HepG2 (cell line): ENCODE measurements around the gene DOHH. TPM values are rescaled to one million over a fixed set of nuclear protein-coding genes. Genes with fewer than 3 reads are reported as not detected.

Experiments used
- AGO2 ChIP-seq: fragments of 200-400 bp; formaldehyde crosslinking; optimal IDR thresholded peaks from 2 replicates; pipeline ENCODE3; 2017; ENCODE audit warnings: mild to moderate bottlenecking, low read depth, low read length, moderate library complexity
- ARNTL ChIP-seq: sonication (generic); formaldehyde crosslinking; IDR thresholded peaks from 2 replicates; pipeline ENCODE4 v1.4.0; 2020; ENCODE audit warnings: mild to moderate bottlenecking, missing genetic modification reagents
- DMAP1 ChIP-seq: IDR thresholded peaks from 2 replicates; pipeline ENCODE4 v1.6.1; 2016
- DMTF1 ChIP-seq: sonication (generic); formaldehyde crosslinking; IDR thresholded peaks from 2 replicates; pipeline ENCODE4 v1.4.0; 2020; ENCODE audit warnings: mild to moderate bottlenecking, missing genetic modification reagents
- FOSL2 ChIP-seq: sonication (generic); formaldehyde crosslinking; IDR thresholded peaks from 2 replicates; pipeline ENCODE4 v1.4.0; 2020; ENCODE audit warnings: missing genetic modification reagents
- PITX1 ChIP-seq: sonication (generic); formaldehyde crosslinking; IDR thresholded peaks from 2 replicates; pipeline ENCODE4 v1.5.1; 2020; ENCODE audit warnings: mild to moderate bottlenecking, missing genetic modification reagents
- RAD51 ChIP-seq: fragments of 450-650 bp; IDR thresholded peaks from 2 replicates; pipeline ENCODE4 v1.6.1; 2016; ENCODE audit warnings: borderline replicate concordance
- STAT5B ChIP-seq: sonication (generic); formaldehyde crosslinking; IDR thresholded peaks from 2 replicates; pipeline ENCODE4 v1.4.0; 2020; ENCODE audit warnings: missing genetic modification reagents
- TSC22D2 ChIP-seq: sonication (generic); formaldehyde crosslinking; IDR thresholded peaks from 2 replicates; pipeline ENCODE4 v1.5.1; 2020; ENCODE audit warnings: missing genetic modification reagents, mild to moderate bottlenecking, borderline replicate concordance
- WIZ ChIP-seq: sonication (generic); formaldehyde crosslinking; IDR thresholded peaks from 2 replicates; pipeline ENCODE4 v1.5.1; 2020; ENCODE audit warnings: mild to moderate bottlenecking, missing genetic modification reagents
- YEATS4 ChIP-seq: sonication (generic); formaldehyde crosslinking; IDR thresholded peaks from 2 replicates; pipeline ENCODE4 v1.4.0; 2020; ENCODE audit warnings: missing genetic modification reagents, borderline replicate concordance
- ZNF124 ChIP-seq: sonication (generic); formaldehyde crosslinking; IDR thresholded peaks from 2 replicates; pipeline ENCODE4 v1.4.0; 2020; ENCODE audit warnings: missing genetic modification reagents
- ZNF280B ChIP-seq: sonication (generic); formaldehyde crosslinking; IDR thresholded peaks from 2 replicates; pipeline ENCODE4 v1.5.0; 2020; ENCODE audit warnings: missing genetic modification reagents, mild to moderate bottlenecking, borderline replicate concordance
- ZNF3 ChIP-seq: IDR thresholded peaks from 2 replicates; pipeline ENCODE4 v1.7.0; 2017; ENCODE audit warnings: inconsistent platforms
- ZNF382 ChIP-seq: sonication (generic); formaldehyde crosslinking; IDR thresholded peaks from 2 replicates; pipeline ENCODE4 v1.5.0; 2020; ENCODE audit warnings: missing genetic modification reagents, mild to moderate bottlenecking, borderline replicate concordance
- ZNF549 ChIP-seq: sonication (generic); formaldehyde crosslinking; IDR thresholded peaks from 2 replicates; pipeline ENCODE4 v1.5.0; 2020; ENCODE audit warnings: missing genetic modification reagents
- ZNF552 ChIP-seq: sonication (generic); formaldehyde crosslinking; IDR thresholded peaks from 2 replicates; pipeline ENCODE4 v1.9.0; 2022; ENCODE audit warnings: missing genetic modification reagents, mild to moderate bottlenecking, borderline replicate concordance
- ZNF607 ChIP-seq: sonication (generic); formaldehyde crosslinking; IDR thresholded peaks from 2 replicates; pipeline ENCODE4 v1.5.1; 2020; ENCODE audit warnings: missing genetic modification reagents, mild to moderate bottlenecking, borderline replicate concordance
- ZNF619 ChIP-seq: sonication (generic); formaldehyde crosslinking; IDR thresholded peaks from 2 replicates; pipeline ENCODE4 v1.4.0; 2020; ENCODE audit warnings: mild to moderate bottlenecking, missing genetic modification reagents
- ZNF670 ChIP-seq: sonication (generic); formaldehyde crosslinking; IDR thresholded peaks from 2 replicates; pipeline ENCODE4 v1.8.0; 2022; ENCODE audit warnings: mild to moderate bottlenecking, missing genetic modification reagents, borderline replicate concordance
- ZNF788 ChIP-seq: sonication (generic); formaldehyde crosslinking; IDR thresholded peaks from 2 replicates; pipeline ENCODE4 v1.5.0; 2020; ENCODE audit warnings: mild to moderate bottlenecking, missing genetic modification reagents, borderline replicate concordance
- ZSCAN9 ChIP-seq: IDR thresholded peaks from 2 replicates; pipeline ENCODE4 v1.6.1; 2016; ENCODE audit warnings: borderline replicate concordance
- polyA plus RNA-seq, 8 experiments: library from polyadenylated mRNA; depleted of rRNA in 3 of 8; stranded (reverse) in 7 of 8; unstranded in 1 of 8; fragments of >200 nt; fragmentation: Illumina TruSeq in 4 of 8; extraction: Trizol in 4 of 8; gene quantifications; 2 replicates each; pipeline versions ENCODE4 v1.2.1 to v1.2.3, GENCODE V29; 2011 to 2016; ENCODE audit warnings: low read depth in 4 of 8, missing spikeins in 1 of 8, mixed read lengths in 1 of 8; ENCODE audit not compliant: insufficient read depth in 1 of 8
- total RNA-seq, 5 experiments: library from RNA; depleted of rRNA; stranded (reverse); fragments of >200 nt; fragmentation: Illumina TruSeq; extraction: Trizol; gene quantifications; 2 replicates each; pipeline ENCODE4 v1.2.3, GENCODE V29; 2016; ENCODE audit warnings: low read depth in 1 of 5
- TF ChIP-seq, protein P1 (sequence below): sonication (generic); formaldehyde crosslinking; IDR thresholded peaks from 2 replicates; pipeline ENCODE4 v1.4.0; 2020; ENCODE audit warnings: mild to moderate bottlenecking, missing genetic modification reagents
- TF ChIP-seq, protein P2 (sequence below): sonication (generic); formaldehyde crosslinking; IDR thresholded peaks from 2 replicates; pipeline ENCODE4 v1.8.0; 2022; ENCODE audit warnings: mild to moderate bottlenecking, missing genetic modification reagents, moderate library complexity

DOHH gene
- total and polyA plus RNA-seq, 2 of the 13 experiments (the other 11 are each of a cell fraction or from before 2014, with no cell fraction given), result 3.5 to 13.7 TPM

GRCh38 chr19:3481241-3482090 lies 19.0 kb downstream of the DOHH start (continued):
- TF ChIP-seq ZNF280B (CRISPR knock-in tag) (peak; percentile 95; the same call in 1 of the 2 replicates), ZSCAN9 (peak; percentile 83), ZNF619 (CRISPR knock-in tag) (no peak), ZNF124 (0 out of 2 replicates have a peak, but pooled peaks have one; percentile 67), ZNF3 (no peak), TSC22D2 (0 out of 2 replicates have a peak, but pooled peaks have one; percentile 34), DMTF1 (CRISPR knock-in tag) (no peak; the same call in 1 of the 2 replicates), ZNF552 (CRISPR knock-in tag) (peak; percentile 97), DMAP1 (CRISPR knock-in tag) (peak; percentile 42; the same call in 1 of the 2 replicates), ZNF607 (CRISPR knock-in tag) (peak; percentile 98), ZNF382 (CRISPR knock-in tag) (no peak), ARNTL (CRISPR knock-in tag) (no peak), FOSL2 (CRISPR knock-in tag) (peak; percentile 92), STAT5B (CRISPR knock-in tag) (no peak), ZNF788 (CRISPR knock-in tag) (0 out of 2 replicates have a peak, but pooled peaks have one; percentile 31), ZNF670 (CRISPR knock-in tag) (peak; percentile 65; the same call in 1 of the 2 replicates), WIZ (CRISPR knock-in tag) (peak; percentile 68; the same call in 1 of the 2 replicates), ZNF549 (no peak), PITX1 (peak; percentile 61), RAD51 (no peak), YEATS4 (CRISPR knock-in tag) (no peak; the same call in 1 of the 2 replicates), AGO2 (no peak)
- TF ChIP-seq, protein P1, sequence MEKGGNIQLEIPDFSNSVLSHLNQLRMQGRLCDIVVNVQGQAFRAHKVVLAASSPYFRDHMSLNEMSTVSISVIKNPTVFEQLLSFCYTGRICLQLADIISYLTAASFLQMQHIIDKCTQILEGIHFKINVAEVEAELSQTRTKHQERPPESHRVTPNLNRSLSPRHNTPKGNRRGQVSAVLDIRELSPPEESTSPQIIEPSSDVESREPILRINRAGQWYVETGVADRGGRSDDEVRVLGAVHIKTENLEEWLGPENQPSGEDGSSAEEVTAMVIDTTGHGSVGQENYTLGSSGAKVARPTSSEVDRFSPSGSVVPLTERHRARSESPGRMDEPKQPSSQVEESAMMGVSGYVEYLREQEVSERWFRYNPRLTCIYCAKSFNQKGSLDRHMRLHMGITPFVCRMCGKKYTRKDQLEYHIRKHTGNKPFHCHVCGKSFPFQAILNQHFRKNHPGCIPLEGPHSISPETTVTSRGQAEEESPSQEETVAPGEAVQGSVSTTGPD (CRISPR knock-in tag), result no peak
- TF ChIP-seq, protein P2, sequence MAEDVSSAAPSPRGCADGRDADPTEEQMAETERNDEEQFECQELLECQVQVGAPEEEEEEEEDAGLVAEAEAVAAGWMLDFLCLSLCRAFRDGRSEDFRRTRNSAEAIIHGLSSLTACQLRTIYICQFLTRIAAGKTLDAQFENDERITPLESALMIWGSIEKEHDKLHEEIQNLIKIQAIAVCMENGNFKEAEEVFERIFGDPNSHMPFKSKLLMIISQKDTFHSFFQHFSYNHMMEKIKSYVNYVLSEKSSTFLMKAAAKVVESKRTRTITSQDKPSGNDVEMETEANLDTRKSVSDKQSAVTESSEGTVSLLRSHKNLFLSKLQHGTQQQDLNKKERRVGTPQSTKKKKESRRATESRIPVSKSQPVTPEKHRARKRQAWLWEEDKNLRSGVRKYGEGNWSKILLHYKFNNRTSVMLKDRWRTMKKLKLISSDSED, result no peak
